ENCODE measurements around the gene CARMIL1.

CARMIL1 gene

GRCh38 chr6:25343984-25344383 is 64.8 kb downstream of the CARMIL1 start:
- Histone ChIP-seq H3K4me1 (ENCODE audit: control insufficient read depth, insufficient read depth, low read length) (peaks cover 15% of the 10 kb centered on the region), H3K9me3 (ENCODE audit: control insufficient read depth, insufficient read depth, low read depth, low read length) (no peaks in the 10 kb centered on the region), H3K4me3 (ENCODE audit: low read depth, low read length) (no peak overlapping the region), H3K27ac (ENCODE audit: extremely low read depth, low read depth, low read length) (no peak overlapping the region), H3K36me3 (ENCODE audit: control insufficient read depth in 2 of 2, insufficient read depth in 1 of 2, low read length in 2 of 2) (no peaks in the 10 kb centered on the region)
- ChIA-PET CTCF (interaction anchor here (0.7 kb wide), 1 partner anchor 178 kb away, joined by 4 read pairs; no protein-coding TSS in a partner anchor), POLR2A (no interaction called here)
- TF ChIP-seq, protein P1, sequence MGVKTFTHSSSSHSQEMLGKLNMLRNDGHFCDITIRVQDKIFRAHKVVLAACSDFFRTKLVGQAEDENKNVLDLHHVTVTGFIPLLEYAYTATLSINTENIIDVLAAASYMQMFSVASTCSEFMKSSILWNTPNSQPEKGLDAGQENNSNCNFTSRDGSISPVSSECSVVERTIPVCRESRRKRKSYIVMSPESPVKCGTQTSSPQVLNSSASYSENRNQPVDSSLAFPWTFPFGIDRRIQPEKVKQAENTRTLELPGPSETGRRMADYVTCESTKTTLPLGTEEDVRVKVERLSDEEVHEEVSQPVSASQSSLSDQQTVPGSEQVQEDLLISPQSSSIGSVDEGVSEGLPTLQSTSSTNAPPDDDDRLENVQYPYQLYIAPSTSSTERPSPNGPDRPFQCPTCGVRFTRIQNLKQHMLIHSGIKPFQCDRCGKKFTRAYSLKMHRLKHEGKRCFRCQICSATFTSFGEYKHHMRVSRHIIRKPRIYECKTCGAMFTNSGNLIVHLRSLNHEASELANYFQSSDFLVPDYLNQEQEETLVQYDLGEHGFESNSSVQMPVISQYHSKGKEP (tag by site-specific recombination; IDR thresholded peaks at IDR 0.05): no peak
- TF ChIP-seq ZNF514 (tag by site-specific recombination; IDR thresholded peaks at IDR 0.05) (no peak), ZNF639 (tag by site-specific recombination; IDR thresholded peaks at IDR 0.05) (no peak), ZNF610 (tag by site-specific recombination; IDR thresholded peaks at IDR 0.05; ENCODE audit: borderline replicate concordance) (no peak), FEZF1 (tag by site-specific recombination; IDR thresholded peaks at IDR 0.05) (no peak), ZFP37 (tag by site-specific recombination; IDR thresholded peaks at IDR 0.05) (no peak), ZNF202 (tag by site-specific recombination; IDR thresholded peaks at IDR 0.05; ENCODE audit: borderline replicate concordance) (no peak), ZNF121 (tag by site-specific recombination; IDR thresholded peaks at IDR 0.05) (no peak), ZNF19 (tag by site-specific recombination; IDR thresholded peaks at IDR 0.05; ENCODE audit: low read depth) (no peak), ZNF24 (tag by site-specific recombination; IDR thresholded peaks at IDR 0.05) (no peak), ZNF654 (tag by site-specific recombination; IDR thresholded peaks at IDR 0.05; ENCODE audit: low read depth) (no peak), ZNF394 (tag by site-specific recombination; IDR thresholded peaks at IDR 0.05; ENCODE audit: borderline replicate concordance) (no peak), ZNF658 (tag by site-specific recombination; IDR thresholded peaks at IDR 0.05) (no peak)
- TF ChIP-seq, protein P2, sequence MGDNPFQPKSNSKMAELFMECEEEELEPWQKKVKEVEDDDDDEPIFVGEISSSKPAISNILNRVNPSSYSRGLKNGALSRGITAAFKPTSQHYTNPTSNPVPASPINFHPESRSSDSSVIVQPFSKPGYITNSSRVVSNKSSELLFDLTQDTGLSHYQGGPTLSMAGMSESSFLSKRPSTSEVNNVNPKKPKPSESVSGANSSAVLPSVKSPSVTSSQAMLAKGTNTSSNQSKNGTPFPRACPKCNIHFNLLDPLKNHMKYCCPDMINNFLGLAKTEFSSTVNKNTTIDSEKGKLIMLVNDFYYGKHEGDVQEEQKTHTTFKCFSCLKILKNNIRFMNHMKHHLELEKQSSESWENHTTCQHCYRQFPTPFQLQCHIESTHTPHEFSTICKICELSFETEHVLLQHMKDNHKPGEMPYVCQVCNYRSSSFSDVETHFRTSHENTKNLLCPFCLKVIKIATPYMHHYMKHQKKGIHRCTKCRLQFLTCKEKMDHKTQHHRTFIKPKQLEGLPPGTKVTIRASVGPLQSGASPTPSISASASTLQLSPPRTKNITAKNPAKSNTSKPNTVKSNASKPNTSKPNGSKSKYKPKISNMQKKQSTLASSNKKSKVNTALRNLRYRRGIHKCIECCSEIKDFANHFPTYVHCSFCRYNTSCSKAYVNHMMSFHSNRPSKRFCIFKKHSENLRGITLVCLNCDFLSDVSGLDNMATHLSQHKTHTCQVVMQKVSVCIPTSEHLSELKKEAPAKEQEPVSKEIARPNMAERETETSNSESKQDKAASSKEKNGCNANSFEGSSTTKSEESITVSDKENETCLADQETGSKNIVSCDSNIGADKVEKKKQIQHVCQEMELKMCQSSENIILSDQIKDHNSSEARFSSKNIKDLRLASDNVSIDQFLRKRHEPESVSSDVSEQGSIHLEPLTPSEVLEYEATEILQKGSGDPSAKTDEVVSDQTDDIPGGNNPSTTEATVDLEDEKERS (tag by site-specific recombination; IDR thresholded peaks at IDR 0.05): no peak

- ChIA-PET CTCF (no interaction called here), POLR2A (no interaction called here)
- no peak overlapping the region for H3K4me3 ChIP-seq (ENCODE audit: low read depth, low read length)
- 0 out of 2 replicates have a peak, but pooled peaks have one; percentile 18 for TF ChIP-seq PRDM1 (tag by site-specific recombination; IDR thresholded peaks at IDR 0.05)
- TF ChIP-seq, protein P2 (tag by site-specific recombination; IDR thresholded peaks at IDR 0.05): no peak
- peaks cover 15% of the 10 kb centered on the region for H3K4me1 ChIP-seq (ENCODE audit: control insufficient read depth, insufficient read depth, low read length)
- H3K9me3 ChIP-seq (ENCODE audit: control insufficient read depth, insufficient read depth, low read depth, low read length): no peaks in the 10 kb centered on the region
- H3K27ac ChIP-seq (ENCODE audit: extremely low read depth, low read depth, low read length): no peak overlapping the region
- no peaks in the 10 kb centered on the region for H3K36me3 ChIP-seq (ENCODE audit: control insufficient read depth in 2 of 2, insufficient read depth in 1 of 2, low read length in 2 of 2)
Observed at GRCh38 chr6:25344827-25345226, 65.7 kb downstream of the CARMIL1 start.
